K562 (cell line): ENCODE data around the gene ADORA2A. TPM values are rescaled to one million over a fixed set of nuclear protein-coding genes. Genes with fewer than 3 reads are reported as not detected.

Experiments
- ATAC-seq: fragments of 200-7000 bp; cut with Tn5 transposase; 3 replicates; pipeline ENCODE4 v1.9.1; 2020; ENCODE audit warnings: moderate library complexity
- BruUV-seq: library from RNA; stranded (reverse); fragments of 400-500 nt; replicated peaks from 2 replicates; lab custom pipeline; 2021; lab: Mats Ljungman, UMichigan
- CTCF ChIA-PET: fragments of 300-600 bp; formaldehyde crosslinking; extraction: SDS; loops from one replicate; lab custom pipeline; 2021; ENCODE audit warnings: low intra/inter-chr PET ratio; lab: Yijun Ruan, JAX
- POLR2A ChIA-PET: fragments of 300-600, 350-650 bp; sonication (Branson Sonifier 250); formaldehyde crosslinking; extraction: SDS; loops from one replicate; lab custom pipeline; 2021; ENCODE audit warnings: antibody characterized with exemption, inconsistent platforms; lab: Yijun Ruan, JAX
- DNase-seq, 4 experiments: peaks; one replicate each; pipeline versions ENCODE4 v3.0.0 to v3.0.0-alpha.2; 2011 to 2018; ENCODE audit warnings: low spot score in 3 of 4, mixed read lengths in 3 of 4; ENCODE audit errors: extremely low read depth in 1 of 4
- FAIRE-seq: peaks from 2 replicates; lab custom pipeline; 2011; peaks lifted over from hg19 to GRCh38; lab: Jason Lieb, UNC
- H2AFZ ChIP-seq: 2 replicates; pipeline ENCODE4 v1.6.0; 2011; ENCODE audit warnings: low read depth, low read length, control low read depth, inconsistent platforms
- H3K27ac ChIP-seq: fragments of 200-600 bp; 3 replicates; pipeline ENCODE4 v1.8.0; 2011; ENCODE audit warnings: low read depth, mild to moderate bottlenecking, control low read depth, inconsistent platforms, low read length, moderate library complexity, mixed read lengths; ENCODE audit errors: extremely low read depth
- H3K27me3 ChIP-seq, 2 experiments: fragments of 300-600 bp in 1 of 2; 2 replicates in 1 of 2; 3 replicates in 1 of 2; pipeline versions ENCODE4 v1.6.0 to v1.8.0; 2011; ENCODE audit warnings: inconsistent platforms in 2 of 2, low read length in 2 of 2, mild to moderate bottlenecking in 1 of 2, mixed read lengths in 1 of 2, moderate library complexity in 1 of 2; ENCODE audit not compliant: control insufficient read depth in 2 of 2, insufficient read depth in 2 of 2
- H3K36me3 ChIP-seq: fragments of 300-600 bp; 3 replicates; pipeline ENCODE4 v1.8.0; 2011; ENCODE audit warnings: mild to moderate bottlenecking, low read length, inconsistent platforms; ENCODE audit not compliant: control insufficient read depth, insufficient read depth
- H3K4me1 ChIP-seq, 2 experiments: fragments of 200-600 bp in 1 of 2; replicated peaks in 1 of 2; 2 replicates in 1 of 2; 3 replicates in 1 of 2; pipeline versions ENCODE4 v1.5.1 to v1.8.0; 2011; ENCODE audit warnings: inconsistent platforms in 2 of 2, low read length in 2 of 2, mild to moderate bottlenecking in 1 of 2, mixed read lengths in 1 of 2, moderate library complexity in 1 of 2; ENCODE audit not compliant: control insufficient read depth in 2 of 2, insufficient read depth in 2 of 2
- H3K4me2 ChIP-seq: 2 replicates; pipeline ENCODE4 v1.6.1; 2011; ENCODE audit warnings: low read length, control low read depth, inconsistent platforms, mixed read lengths; ENCODE audit not compliant: insufficient read depth
- H3K4me3 ChIP-seq: fragments of 200-600 bp; sonication (generic), shearing (Covaris generic); 2 replicates; pipeline ENCODE4 v1.5.1; 2016; ENCODE audit warnings: control low read depth, inconsistent platforms
- H3K79me2 ChIP-seq: fragments of 200-600 bp; 3 replicates; pipeline ENCODE4 v1.8.0; 2011; ENCODE audit warnings: low read length, inconsistent platforms; ENCODE audit not compliant: control insufficient read depth, insufficient read depth
- H3K9ac ChIP-seq, 2 experiments: 2 replicates each; pipeline versions ENCODE4 v1.6.0 to v1.6.1; 2011; ENCODE audit warnings: low read depth in 2 of 2, low read length in 2 of 2, control low read depth in 1 of 2, inconsistent platforms in 1 of 2, mild to moderate bottlenecking in 1 of 2, mixed read lengths in 1 of 2; ENCODE audit not compliant: insufficient read depth in 1 of 2
- H3K9me1 ChIP-seq: one replicate; pipeline ENCODE4 v1.6.0; 2011; ENCODE audit warnings: inconsistent platforms, mild to moderate bottlenecking, low read length, moderate library complexity; ENCODE audit not compliant: control insufficient read depth, insufficient read depth
- H3K9me3 ChIP-seq: replicated peaks from 2 replicates; pipeline ENCODE4 v1.5.1; 2011; ENCODE audit warnings: low read depth, low read length, inconsistent platforms; ENCODE audit not compliant: control insufficient read depth, insufficient read depth
- H4K20me1 ChIP-seq: replicated peaks from 2 replicates; pipeline ENCODE4 v1.6.1; 2011; ENCODE audit warnings: low read length, inconsistent platforms, mixed read lengths; ENCODE audit not compliant: control insufficient read depth, insufficient read depth
- CC2D1A ChIP-seq: fragments of 450-650 bp; IDR thresholded peaks from 2 replicates; pipeline ENCODE4 v1.6.1; 2017; ENCODE audit warnings: mild to moderate bottlenecking
- CTBP1 ChIP-seq: fragments of 450-650 bp; IDR thresholded peaks from 2 replicates; pipeline ENCODE4 v1.6.1; 2016; ENCODE audit warnings: borderline replicate concordance
- CXXC5 ChIP-seq: fragments of 250-450 bp; sonication (Bioruptor Pico); IDR thresholded peaks from 2 replicates; pipeline ENCODE4 v1.8.0; 2022; ENCODE audit warnings: inconsistent platforms, mild to moderate bottlenecking, moderate library complexity
- ETS2 ChIP-seq: IDR thresholded peaks from 2 replicates; pipeline ENCODE4 v1.6.1; 2016; ENCODE audit warnings: borderline replicate concordance, missing genetic modification characterization, mild to moderate bottlenecking, moderate library complexity, missing compliant biosample characterization; ENCODE audit not compliant: poor library complexity, severe bottlenecking
- FOXJ3 ChIP-seq: sonication (generic); formaldehyde crosslinking; IDR thresholded peaks from 2 replicates; pipeline ENCODE4 v1.4.0; 2020; ENCODE audit warnings: mild to moderate bottlenecking, missing genetic modification reagents
- FOXM1 ChIP-seq, 2 experiments: fragments of 450-650 bp in 1 of 2; sonication (generic) in 1 of 2; formaldehyde crosslinking in 1 of 2; IDR thresholded peaks; 2 replicates each; pipeline versions ENCODE4 v1.6.1 to v1.9.0; 2017 to 2022; ENCODE audit warnings: low read depth in 2 of 2, mild to moderate bottlenecking in 2 of 2, missing genetic modification reagents in 1 of 2, moderate library complexity in 1 of 2
- GABPB1 ChIP-seq: sonication (generic); formaldehyde crosslinking; IDR thresholded peaks from 2 replicates; pipeline ENCODE4 v1.8.0; 2022; ENCODE audit warnings: mild to moderate bottlenecking, missing genetic modification reagents
- HDAC8 ChIP-seq: fragments of 450-650 bp; IDR thresholded peaks from 2 replicates; pipeline ENCODE4 v1.6.1; 2016; ENCODE audit warnings: mild to moderate bottlenecking, missing genetic modification characterization, moderate library complexity, missing compliant biosample characterization
- NFRKB ChIP-seq: fragments of 450-650 bp; IDR thresholded peaks from 2 replicates; pipeline ENCODE4 v1.6.1; 2016; ENCODE audit warnings: low read depth
- SLC30A9 ChIP-seq: fragments of 250-450 bp; sonication (Bioruptor Pico); IDR thresholded peaks from 2 replicates; pipeline ENCODE4 v1.8.0; 2022; ENCODE audit warnings: mild to moderate bottlenecking, moderate library complexity
- SNIP1 ChIP-seq: fragments of 450-650 bp; IDR thresholded peaks from 2 replicates; pipeline ENCODE4 v1.7.1; 2017; ENCODE audit warnings: low read depth, mild to moderate bottlenecking
- SRF ChIP-seq, 2 experiments: fragments of 250-450, 450-650 bp in 1 of 2; sonication (Bioruptor Pico) in 1 of 2; sonication (generic) in 1 of 2; formaldehyde crosslinking; IDR thresholded peaks; 2 replicates each; pipeline versions ENCODE4 v1.5.0 to v1.5.1; 2020 to 2022; ENCODE audit warnings: mild to moderate bottlenecking in 1 of 2, missing genetic modification reagents in 1 of 2
- THRAP3 ChIP-seq: fragments of 450-650 bp; IDR thresholded peaks from 2 replicates; pipeline ENCODE4 v1.6.1; 2016; ENCODE audit warnings: mild to moderate bottlenecking, inconsistent platforms, borderline replicate concordance
- ZBTB33 ChIP-seq: sonication (generic); formaldehyde crosslinking; IDR thresholded peaks from 2 replicates; pipeline ENCODE4 v1.8.1; 2023; ENCODE audit warnings: mild to moderate bottlenecking, missing genetic modification reagents
- ZNF398 ChIP-seq: fragments of 250-450 bp; sonication (Bioruptor Pico); IDR thresholded peaks from 2 replicates; pipeline ENCODE4 v1.8.0; 2021; ENCODE audit warnings: moderate library complexity, mild to moderate bottlenecking, inconsistent platforms
- WGBS: fragments of 100-300 bp; shearing (Covaris generic); methylation state at CpG from one replicate; pipeline ENCODE4 v1.1.6; 2016; ENCODE audit warnings: low coverage, mixed read lengths; ENCODE audit not compliant: insufficient coverage; ENCODE audit errors: missing lambda C conversion rate; 5-methylcytosine and 5-hydroxymethylcytosine counted together
- in situ Hi-C: fragments of 300-500 bp; cut with MboI; formaldehyde crosslinking; loops from 4 replicates; pipeline ENCODE4 v1.15.0; 2018; ENCODE audit warnings: inconsistent platforms, mixed read lengths
- intact Hi-C: fragments of 100-400 bp; cut with micrococcal nuclease; formaldehyde crosslinking; loops from 2 replicates; pipeline ENCODE4 v1.14.2; 2022
- polyA plus RNA-seq, 8 experiments: library from polyadenylated mRNA; depleted of rRNA in 4 of 8; stranded (reverse) in 5 of 8; unstranded in 3 of 8; fragments of >200 nt; fragmentation: Nextera tagmentation in 2 of 8; fragmentation: Illumina TruSeq in 1 of 8; extraction: Ambion mirVana in 2 of 8; extraction: Trizol in 1 of 8; gene quantifications; 2 replicates each; pipeline versions ENCODE4 v1.2.1 to v1.2.3, GENCODE V29; 2011 to 2014; ENCODE audit warnings: inconsistent platforms in 1 of 8, missing spikeins in 1 of 8
- total RNA-seq, 7 experiments: library from RNA; depleted of rRNA in 6 of 7; stranded (reverse); fragments of >200 nt in 6 of 7; fragmentation: Illumina TruSeq in 2 of 7; extraction: Trizol in 2 of 7; gene quantifications; 2 replicates each; pipeline versions ENCODE4 v1.2.1 to v1.2.3, GENCODE V29; 2011 to 2021; ENCODE audit warnings: low replicate concordance in 1 of 7

The ADORA2A gene
- total and polyA plus RNA-seq, 9 of the 15 experiments (the other 6 are each of a cell fraction or from before 2014, with no cell fraction given): 0.15 to 2.1 (median 0.66) TPM; not detected in 2

- H3K36me3 ChIP-seq: no peaks in the 10 kb centered on the region
- peak overlapping the region; percentile 37 for H3K4me2 ChIP-seq
- H3K4me1 ChIP-seq: peaks cover 0 to 40% of the 10 kb centered on the region in 2 experiments; a peak in 2 of 5 replicates
- H3K9me1 ChIP-seq: no peaks in the 10 kb centered on the region
- ChIA-PET POLR2A (interaction anchor here (0.7 kb wide), 1 partner anchor 120 kb away, joined by 5 read pairs; no protein-coding TSS in a partner anchor), CTCF (interaction anchor here (1.5 to 3.0 kb wide), 3 partner anchors 78 to 101 kb away, joined by 5 to 16 read pairs (median 6); no protein-coding TSS in a partner anchor)
- no peak overlapping the region for H3K27ac ChIP-seq
- peak overlapping the region; percentile 42 for H3K4me3 ChIP-seq
- WGBS: 14% methylated on average over 7 of the region's 105 CpGs
- peak overlapping the region in 1 of 2 experiments; percentile 83; a peak in 2 of 4 replicates for H3K9ac ChIP-seq
- no peak for FAIRE-seq
- no peaks in the 10 kb centered on the region for H3K79me2 ChIP-seq
- H3K27me3 ChIP-seq: peaks cover 2 to 32% of the 10 kb centered on the region in 2 experiments; a peak in 4 of 5 replicates
- ATAC-seq: peak; percentile 41
- DNase-seq: peak in 3 of 4 experiments; percentile 20 to 56 (median 48)
- intact Hi-C loops: loop anchor here (5.0 kb wide), 2 partner anchors 63 to 78 kb away; no protein-coding TSS in a partner anchor
- in situ Hi-C loops: no loop called here
- peaks cover 14% of the 10 kb centered on the region for H4K20me1 ChIP-seq
- H3K9me3 ChIP-seq: no peaks in the 10 kb centered on the region
- no TSS peak for BruUV-seq
- peak overlapping the region; percentile 63 for H2AFZ ChIP-seq
- TF ChIP-seq GABPB1 (0 out of 2 replicates have a peak, but pooled peaks have one; percentile 32), SLC30A9 (CRISPR knock-in tag) (no peak), CXXC5 (CRISPR knock-in tag) (peak; percentile 28), SNIP1 (no peak), CC2D1A (no peak), THRAP3 (no peak), HDAC8 (tag) (no peak), ETS2 (no peak), FOXM1 (IDR thresholded peaks at IDR 0.05; ENCODE audit: low read depth) (no peak), FOXM1 (CRISPR knock-in tag; IDR thresholded peaks at IDR 0.05; ENCODE audit: low read depth) (no peak), ZNF398 (no peak), SRF (CRISPR knock-in tag; IDR thresholded peaks at IDR 0.05) (no peak), NFRKB (no peak), CTBP1 (no peak; the same call in 1 of the 2 replicates), FOXJ3 (CRISPR knock-in tag) (no peak), ZBTB33 (CRISPR knock-in tag) (peak; percentile 73)
Measured at GRCh38 chr22:24424001-24424900, 3.1 kb upstream of the ADORA2A start.
